KMS-11 (cell line): ENCODE data around the gene CDK5R2.

Source experiments
- H2AFZ ChIP-seq: fragments of 200-600 bp; sonication (generic); 2 replicates; pipeline ENCODE4 v1.6.1; 2016; ENCODE audit warnings: antibody characterized with exemption, mixed run types, low read depth
- H3K27ac ChIP-seq: fragments of 200-600 bp; sonication (generic); 2 replicates; pipeline ENCODE4 v1.6.1; 2016; ENCODE audit warnings: mild to moderate bottlenecking, mixed run types
- H3K27me3 ChIP-seq: fragments of 200-600 bp; sonication (generic); 2 replicates; pipeline ENCODE4 v1.6.1; 2017; ENCODE audit warnings: mild to moderate bottlenecking, low read depth, mixed run types, moderate library complexity; ENCODE audit not compliant: insufficient read depth
- H3K36me3 ChIP-seq: fragments of 200-600 bp; sonication (generic); 2 replicates; pipeline ENCODE4 v1.6.1; 2017; ENCODE audit warnings: mild to moderate bottlenecking, mixed run types; ENCODE audit not compliant: insufficient read depth
- H3K4me1 ChIP-seq: fragments of 200-600 bp; sonication (generic); 2 replicates; pipeline ENCODE4 v1.6.1; 2016; ENCODE audit warnings: mild to moderate bottlenecking, low read depth, mixed run types; ENCODE audit not compliant: poor library complexity, severe bottlenecking
- H3K4me2 ChIP-seq: fragments of 200-600 bp; sonication (generic); 2 replicates; pipeline ENCODE4 v1.7.0; 2016; ENCODE audit warnings: mild to moderate bottlenecking, mixed run types
- H3K4me3 ChIP-seq: fragments of 200-600 bp; sonication (generic); IDR thresholded peaks from 2 replicates; pipeline ENCODE4 v1.6.1; 2017; ENCODE audit warnings: low read depth, low read length, mixed read lengths; ENCODE audit not compliant: insufficient read depth
- H3K79me2 ChIP-seq: fragments of 200-600 bp; sonication (generic); 2 replicates; pipeline ENCODE4 v1.6.1; 2016; ENCODE audit warnings: low read depth, mixed run types; ENCODE audit not compliant: insufficient read depth
- H3K9ac ChIP-seq: fragments of 200-600 bp; sonication (generic); 2 replicates; pipeline ENCODE4 v1.6.1; 2016; ENCODE audit warnings: mild to moderate bottlenecking, mixed run types
- H4K20me1 ChIP-seq: fragments of 200-600 bp; sonication (generic); 2 replicates; pipeline ENCODE4 v1.6.1; 2016; ENCODE audit warnings: mild to moderate bottlenecking, mixed run types; ENCODE audit not compliant: insufficient read depth
- CTCF ChIP-seq: fragments of 200-600 bp; sonication (generic); conservative IDR thresholded peaks from 2 replicates; pipeline ENCODE4 v1.6.1; 2017; ENCODE audit warnings: low read depth, mild to moderate bottlenecking, antibody characterized with exemption, low read length, moderate library complexity, mixed read lengths

Gene CDK5R2

DNA sequence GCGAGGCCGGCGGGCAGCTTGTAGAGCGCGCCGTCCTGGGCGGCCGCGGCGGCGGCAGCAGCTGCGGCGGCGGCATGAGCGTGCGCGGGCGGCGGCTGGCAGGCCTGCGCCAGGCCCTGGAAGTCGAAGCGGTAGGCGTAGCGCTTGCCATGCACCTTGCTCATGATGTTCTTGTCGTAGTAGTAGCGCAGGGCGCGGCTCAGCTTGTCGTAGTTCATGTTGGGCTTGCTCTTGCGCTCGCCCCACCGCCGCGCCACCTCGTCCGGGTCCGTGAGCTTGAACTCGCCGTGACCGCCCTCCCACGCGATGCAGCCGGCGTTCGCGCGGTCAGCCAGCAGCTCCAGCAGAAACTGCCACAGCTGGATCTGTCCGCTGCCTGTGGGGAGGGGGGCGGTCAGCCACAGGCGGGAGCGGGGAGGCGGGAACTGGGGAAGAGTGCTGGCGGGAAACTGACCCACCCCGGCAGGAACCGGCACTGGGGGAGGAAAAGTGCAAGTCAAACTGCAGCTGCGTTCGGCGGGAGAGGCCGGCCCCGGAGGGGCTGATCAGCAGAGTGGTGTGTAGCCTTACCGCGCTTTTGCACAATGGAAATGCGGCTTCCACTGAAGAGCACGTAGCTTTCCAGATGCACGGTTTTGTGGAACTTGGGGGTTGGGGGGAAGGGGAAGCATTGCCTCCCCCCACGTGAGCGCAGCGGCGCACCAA lies 22.6 kb downstream of the CDK5R2 start:
- no peak overlapping the region for H2AFZ ChIP-seq

DNA sequence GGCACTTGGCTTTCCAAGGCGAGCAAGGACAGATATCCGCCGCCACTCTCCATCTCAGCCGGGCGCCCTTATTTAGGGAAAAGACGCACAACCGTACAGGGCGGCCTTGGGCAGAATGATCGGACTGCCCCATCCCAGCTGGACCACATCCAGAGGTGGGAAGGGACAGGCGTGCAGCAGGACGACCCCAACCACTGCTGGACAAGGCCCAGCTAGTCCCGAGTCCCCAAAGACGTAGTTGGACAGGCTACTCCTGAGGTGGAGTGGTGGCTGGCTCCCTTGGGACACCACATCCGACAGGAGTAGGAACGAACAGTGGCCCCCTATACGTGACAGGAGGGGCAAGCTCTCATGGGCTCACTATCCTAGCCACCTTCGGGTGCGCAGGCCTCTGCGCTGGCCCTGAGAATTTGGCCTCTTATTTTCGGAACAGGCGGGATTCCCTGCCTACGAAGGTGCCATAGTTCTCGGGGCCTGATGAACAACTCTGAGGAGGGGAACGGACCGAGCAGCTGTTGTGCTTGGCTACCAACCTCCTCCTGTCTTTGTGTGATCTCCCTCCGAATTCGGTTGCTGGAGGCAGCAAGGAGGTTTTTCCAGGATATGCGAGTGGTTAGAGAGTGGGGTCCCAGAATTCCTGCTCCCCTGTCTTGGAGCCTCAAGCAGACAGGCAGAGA lies 23.3 kb downstream of the CDK5R2 start:
- Histone ChIP-seq H4K20me1 (no peaks in the 10 kb centered on the region), H3K4me1 (peaks cover 7% of the 10 kb centered on the region), H3K79me2 (no peaks in the 10 kb centered on the region), H3K27ac (no peak overlapping the region), H3K36me3 (no peaks in the 10 kb centered on the region), H2AFZ (no peak overlapping the region), H3K9ac (no peak overlapping the region), H3K4me3 (no peak overlapping the region), H3K4me2 (no peak overlapping the region), H3K27me3 (peaks cover 63% of the 10 kb centered on the region)
- no peak for TF ChIP-seq CTCF

More for the DNA sequence above, 22.6 kb downstream of the CDK5R2 start:
- Histone ChIP-seq H3K27ac (no peak overlapping the region), H3K9ac (no peak overlapping the region), H4K20me1 (no peaks in the 10 kb centered on the region), H3K79me2 (no peaks in the 10 kb centered on the region), H3K4me1 (peaks cover 7% of the 10 kb centered on the region), H3K27me3 (peaks cover 57% of the 10 kb centered on the region), H3K4me2 (no peak overlapping the region), H3K36me3 (no peaks in the 10 kb centered on the region), H3K4me3 (no peak overlapping the region)
- no peak for TF ChIP-seq CTCF

DNA sequence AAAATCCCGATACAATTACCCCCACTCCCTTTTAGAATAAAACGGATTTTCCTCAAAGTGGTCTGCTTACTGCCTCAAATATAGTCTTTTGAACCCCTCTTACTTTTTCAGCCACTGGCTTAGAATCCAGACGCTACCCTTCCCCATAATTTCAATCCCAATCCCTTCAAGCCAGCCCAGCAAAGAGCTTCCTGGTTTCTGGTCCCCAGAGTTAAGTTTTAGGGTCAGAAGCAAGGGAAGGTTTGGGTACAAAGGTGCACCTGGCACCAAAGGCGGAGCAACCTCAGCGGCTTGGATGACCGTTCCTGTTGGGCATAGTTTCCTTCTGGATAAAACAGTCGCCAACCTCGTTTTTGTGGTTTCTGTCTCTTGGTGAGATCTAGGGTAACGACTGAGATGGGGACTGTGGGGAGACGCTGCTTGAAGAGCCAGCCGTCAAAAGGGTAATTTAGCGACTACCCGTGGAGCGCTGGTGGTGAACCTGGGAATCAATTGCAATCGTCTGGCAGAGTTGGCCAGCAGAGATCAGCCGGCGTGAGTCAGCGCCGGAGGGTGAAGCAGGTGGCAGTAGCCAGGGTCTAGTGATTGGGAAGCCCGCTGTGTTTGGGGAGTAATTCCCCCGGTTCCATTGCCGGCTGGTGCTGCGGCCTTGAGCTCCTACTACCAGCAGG lies 23.9 kb downstream of the CDK5R2 start:
- Histone ChIP-seq H3K4me3 (no peak overlapping the region), H3K27me3 (peaks cover 68% of the 10 kb centered on the region), H3K4me1 (peaks cover 7% of the 10 kb centered on the region), H3K27ac (no peak overlapping the region), H3K9ac (no peak overlapping the region), H3K79me2 (no peaks in the 10 kb centered on the region), H3K36me3 (no peaks in the 10 kb centered on the region), H2AFZ (no peak overlapping the region), H4K20me1 (no peaks in the 10 kb centered on the region), H3K4me2 (no peak overlapping the region)
- no peak for TF ChIP-seq CTCF

- H3K9ac ChIP-seq = no peak overlapping the region
- H4K20me1 ChIP-seq = no peaks in the 10 kb centered on the region
- TF ChIP-seq CTCF = no peak
- H3K79me2 ChIP-seq = no peaks in the 10 kb centered on the region
- peaks cover 72% of the 10 kb centered on the region for H3K27me3 ChIP-seq
- H3K36me3 ChIP-seq = no peaks in the 10 kb centered on the region
- no peak overlapping the region for H3K4me3 ChIP-seq
- no peak overlapping the region for H3K27ac ChIP-seq
- H3K4me2 ChIP-seq = no peak overlapping the region
- H3K4me1 ChIP-seq = peaks cover 7% of the 10 kb centered on the region
- H2AFZ ChIP-seq = no peak overlapping the region
Measured at GRCh38 chr2:218983934-218984238, 24.4 kb downstream of the CDK5R2 start.
